DOHH2 (cell line): ENCODE measurements around the gene ABLIM1.

ENCODE experiments used
- H3F3A ChIP-seq: fragments of 200-600 bp; sonication (generic), shearing (Covaris generic); 2 replicates; pipeline ENCODE4 v1.6.0; 2016; ENCODE audit warnings: antibody characterized with exemption, mild to moderate bottlenecking; ENCODE audit not compliant: control insufficient read depth, insufficient read depth
- H3K27ac ChIP-seq: fragments of 200-600 bp; sonication (generic); 2 replicates; pipeline ENCODE4 v1.5.1; 2014; ENCODE audit warnings: low read depth, mild to moderate bottlenecking, low read length, moderate library complexity
- H3K27me3 ChIP-seq: fragments of 200-600 bp; sonication (generic); 2 replicates; pipeline ENCODE4 v1.6.1; 2014; ENCODE audit warnings: mild to moderate bottlenecking, low read length, mixed read lengths; ENCODE audit not compliant: control insufficient read depth
- H3K36me3 ChIP-seq: fragments of 200-600 bp; sonication (generic); 2 replicates; pipeline ENCODE4 v1.6.1; 2014; ENCODE audit warnings: mild to moderate bottlenecking, low read length, moderate library complexity, mixed read lengths; ENCODE audit not compliant: control insufficient read depth
- H3K4me1 ChIP-seq: fragments of 200-600 bp; sonication (generic); 2 replicates; pipeline ENCODE4 v1.6.1; 2014; ENCODE audit warnings: mild to moderate bottlenecking, low read length, mixed read lengths; ENCODE audit not compliant: control insufficient read depth
- H3K4me2 ChIP-seq: fragments of 200-600 bp; sonication (generic); 2 replicates; pipeline ENCODE4 v1.6.0; 2014; ENCODE audit warnings: mild to moderate bottlenecking, low read length, moderate library complexity
- H3K4me3 ChIP-seq: fragments of 200-600 bp; sonication (generic); 2 replicates; pipeline ENCODE4 v1.5.1; 2014; ENCODE audit warnings: mild to moderate bottlenecking, low read length, mixed read lengths
- H3K79me2 ChIP-seq: fragments of 200-600 bp; sonication (generic); 2 replicates; pipeline ENCODE4 v1.6.1; 2014; ENCODE audit warnings: mild to moderate bottlenecking, low read length, mixed read lengths; ENCODE audit not compliant: control insufficient read depth
- H3K9me2 ChIP-seq: fragments of 200-600 bp; sonication (generic); replicated peaks from 2 replicates; pipeline ENCODE4 v1.6.1; 2014; ENCODE audit warnings: mild to moderate bottlenecking, low read length, mixed read lengths; ENCODE audit not compliant: control insufficient read depth
- H3K9me3 ChIP-seq: fragments of 200-600 bp; sonication (generic); 2 replicates; pipeline ENCODE4 v1.6.1; 2014; ENCODE audit warnings: antibody characterized with exemption, low read length, mixed read lengths; ENCODE audit not compliant: control insufficient read depth, insufficient read depth
- H4K20me1 ChIP-seq: fragments of 200-600 bp; sonication (generic); 2 replicates; pipeline ENCODE4 v1.6.0; 2014; ENCODE audit warnings: low read depth, mild to moderate bottlenecking, antibody characterized with exemption, low read length, moderate library complexity; ENCODE audit not compliant: control insufficient read depth, insufficient read depth
- EZH2phosphoT487 ChIP-seq: fragments of 200-600 bp; sonication (generic); IDR thresholded peaks from 2 replicates; pipeline ENCODE4 v1.6.1; 2017; ENCODE audit warnings: borderline replicate concordance, mild to moderate bottlenecking, antibody characterized with exemption, low read length, moderate library complexity, mixed read lengths
- TF ChIP-seq, protein P1 (sequence below): fragments of 200-600 bp; sonication (generic); IDR thresholded peaks from one replicate; pipeline ENCODE4 v1.5.1; 2014; ENCODE audit warnings: antibody characterized with exemption, mild to moderate bottlenecking, low read depth, low read length; ENCODE audit not compliant: poor library complexity, severe bottlenecking

Gene ABLIM1

GRCh38 chr10:114541081-114541796 lies 116.8 kb downstream of the ABLIM1 start:
- no peaks in the 10 kb centered on the region for H3K9me2 ChIP-seq
- H3K4me1 ChIP-seq: peaks cover 86% of the 10 kb centered on the region
- H3K9me3 ChIP-seq: no peaks in the 10 kb centered on the region
- H3K27me3 ChIP-seq: no peaks in the 10 kb centered on the region
- H3K4me3 ChIP-seq: no peak overlapping the region
- H4K20me1 ChIP-seq: no peaks in the 10 kb centered on the region
- no peaks in the 10 kb centered on the region for H3K36me3 ChIP-seq
- no peak for TF ChIP-seq EZH2phosphoT487
- TF ChIP-seq, protein P1, sequence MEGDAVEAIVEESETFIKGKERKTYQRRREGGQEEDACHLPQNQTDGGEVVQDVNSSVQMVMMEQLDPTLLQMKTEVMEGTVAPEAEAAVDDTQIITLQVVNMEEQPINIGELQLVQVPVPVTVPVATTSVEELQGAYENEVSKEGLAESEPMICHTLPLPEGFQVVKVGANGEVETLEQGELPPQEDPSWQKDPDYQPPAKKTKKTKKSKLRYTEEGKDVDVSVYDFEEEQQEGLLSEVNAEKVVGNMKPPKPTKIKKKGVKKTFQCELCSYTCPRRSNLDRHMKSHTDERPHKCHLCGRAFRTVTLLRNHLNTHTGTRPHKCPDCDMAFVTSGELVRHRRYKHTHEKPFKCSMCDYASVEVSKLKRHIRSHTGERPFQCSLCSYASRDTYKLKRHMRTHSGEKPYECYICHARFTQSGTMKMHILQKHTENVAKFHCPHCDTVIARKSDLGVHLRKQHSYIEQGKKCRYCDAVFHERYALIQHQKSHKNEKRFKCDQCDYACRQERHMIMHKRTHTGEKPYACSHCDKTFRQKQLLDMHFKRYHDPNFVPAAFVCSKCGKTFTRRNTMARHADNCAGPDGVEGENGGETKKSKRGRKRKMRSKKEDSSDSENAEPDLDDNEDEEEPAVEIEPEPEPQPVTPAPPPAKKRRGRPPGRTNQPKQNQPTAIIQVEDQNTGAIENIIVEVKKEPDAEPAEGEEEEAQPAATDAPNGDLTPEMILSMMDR: no peak
- no peak overlapping the region for H3K27ac ChIP-seq
- no peaks in the 10 kb centered on the region for H3K79me2 ChIP-seq
- H3F3A ChIP-seq: peaks cover 7% of the 10 kb centered on the region; the same call in 1 of the 2 replicates
- no peak overlapping the region for H3K4me2 ChIP-seq

DNA sequence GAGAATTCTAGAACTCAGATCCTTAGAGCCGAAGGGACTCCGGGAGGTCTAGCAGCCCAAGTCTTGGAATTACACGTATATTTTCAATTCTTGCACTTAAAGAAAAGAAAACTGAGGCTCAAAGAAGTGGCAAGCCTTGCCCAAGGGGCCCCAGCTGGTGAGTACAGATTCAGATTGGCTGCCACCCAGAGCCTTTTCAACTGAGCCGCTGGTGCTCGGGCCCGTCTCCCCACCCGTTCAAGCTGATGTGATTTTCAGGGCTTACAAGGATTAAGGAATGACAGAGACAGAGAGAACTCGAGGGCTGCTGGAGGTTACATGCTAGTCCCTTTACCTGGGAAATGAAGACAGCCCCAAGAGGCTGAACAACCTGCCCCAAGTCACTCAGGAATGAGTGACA lies 117.8 kb downstream of the ABLIM1 start:
- Histone ChIP-seq H3K4me1 (peaks cover 78% of the 10 kb centered on the region), H3K4me3 (no peak overlapping the region), H3K9me3 (no peaks in the 10 kb centered on the region), H3K27ac (no peak overlapping the region), H3K79me2 (no peaks in the 10 kb centered on the region), H3K4me2 (no peak overlapping the region), H3K36me3 (no peaks in the 10 kb centered on the region), H3K27me3 (no peaks in the 10 kb centered on the region), H3K9me2 (no peaks in the 10 kb centered on the region), H4K20me1 (no peaks in the 10 kb centered on the region), H3F3A (peaks cover 7% of the 10 kb centered on the region; the same call in 1 of the 2 replicates)
- TF ChIP-seq EZH2phosphoT487: no peak
- TF ChIP-seq, protein P1: no peak

GRCh38 chr10:114539623-114540022 lies 118.5 kb downstream of the ABLIM1 start:
- H3K36me3 ChIP-seq: no peaks in the 10 kb centered on the region
- H3K27me3 ChIP-seq: no peaks in the 10 kb centered on the region
- H3F3A ChIP-seq: peaks cover 7% of the 10 kb centered on the region; the same call in 1 of the 2 replicates
- no peaks in the 10 kb centered on the region for H3K79me2 ChIP-seq
- H3K27ac ChIP-seq: no peak overlapping the region
- no peak overlapping the region for H3K4me3 ChIP-seq
- H3K9me3 ChIP-seq: no peaks in the 10 kb centered on the region
- peak overlapping the region; percentile 60; the same call in 1 of the 2 replicates for H3K4me2 ChIP-seq
- H3K9me2 ChIP-seq: no peaks in the 10 kb centered on the region
- no peaks in the 10 kb centered on the region for H4K20me1 ChIP-seq
- peaks cover 72% of the 10 kb centered on the region for H3K4me1 ChIP-seq
- no peak for TF ChIP-seq EZH2phosphoT487
- TF ChIP-seq, protein P1: no peak
